Hepatocyte (in vitro differentiated cells): ENCODE results near the gene SNTG2. TPM values are rescaled to one million over a fixed set of nuclear protein-coding genes. Genes with fewer than 3 reads are reported as not detected.

Source experiments
- DNase-seq: peaks from one replicate; pipeline ENCODE4 v3.0.0-alpha.2; 2016; ENCODE audit warnings: low spot score
- H2AFZ ChIP-seq: fragments of 200-600 bp; sonication (generic); 2 replicates; pipeline ENCODE4 v1.6.0; 2016; ENCODE audit warnings: antibody characterized with exemption, mild to moderate bottlenecking
- H3K27ac ChIP-seq: fragments of 200-600 bp; sonication (generic); 2 replicates; pipeline ENCODE4 v1.5.1; 2016; ENCODE audit warnings: mild to moderate bottlenecking
- H3K27me3 ChIP-seq: fragments of 200-600 bp; sonication (generic); 2 replicates; pipeline ENCODE4 v1.6.1; 2016
- H3K36me3 ChIP-seq: fragments of 200-600 bp; sonication (generic); replicated peaks from 2 replicates; pipeline ENCODE4 v1.5.1; 2016; ENCODE audit warnings: low read depth; ENCODE audit not compliant: insufficient read depth
- H3K4me1 ChIP-seq: fragments of 200-600 bp; sonication (generic); 2 replicates; pipeline ENCODE4 v1.5.1; 2016; ENCODE audit warnings: mild to moderate bottlenecking, moderate library complexity; ENCODE audit not compliant: insufficient read depth
- H3K4me2 ChIP-seq: fragments of 200-600 bp; sonication (generic); 2 replicates; pipeline ENCODE4 v1.6.0; 2016
- H3K4me3 ChIP-seq: fragments of 200-600 bp; sonication (generic); 2 replicates; pipeline ENCODE4 v1.5.1; 2016; ENCODE audit warnings: mild to moderate bottlenecking
- H3K79me2 ChIP-seq: fragments of 200-600 bp; sonication (generic); 2 replicates; pipeline ENCODE4 v1.6.0; 2017; ENCODE audit warnings: mild to moderate bottlenecking
- H3K9me2 ChIP-seq: fragments of 200-600 bp; sonication (generic); replicated peaks from 2 replicates; pipeline ENCODE4 v1.6.0; 2017; ENCODE audit warnings: mild to moderate bottlenecking; ENCODE audit not compliant: insufficient read depth
- H3K9me3 ChIP-seq: fragments of 200-600 bp; sonication (generic); 2 replicates; pipeline ENCODE4 v1.5.1; 2016; ENCODE audit warnings: low read depth, mild to moderate bottlenecking
- H4K20me1 ChIP-seq: fragments of 200-600 bp; sonication (generic); 2 replicates; pipeline ENCODE4 v1.6.0; 2016; ENCODE audit warnings: mild to moderate bottlenecking; ENCODE audit not compliant: insufficient read depth, poor library complexity, severe bottlenecking
- EZH2 ChIP-seq: fragments of 200-600 bp; sonication (generic); IDR thresholded peaks from 2 replicates; pipeline ENCODE4 v1.6.1; 2016; ENCODE audit warnings: antibody characterized with exemption, mild to moderate bottlenecking, borderline replicate concordance
- EZH2phosphoT487 ChIP-seq: fragments of 200-600 bp; sonication (generic); IDR thresholded peaks from one replicate; pipeline ENCODE4 v1.6.1; 2018; ENCODE audit warnings: antibody characterized with exemption, mild to moderate bottlenecking, low read depth, moderate library complexity; ENCODE audit not compliant: unreplicated experiment, severe bottlenecking
- WGBS: methylation state at CpG from one replicate; pipeline ENCODE4 v1.1.6; 2016; ENCODE audit warnings: low lambda C conversion rate; ENCODE audit errors: missing lambda C conversion rate; 5-methylcytosine and 5-hydroxymethylcytosine counted together
- polyA plus RNA-seq: library from polyadenylated mRNA; unstranded; fragments of >200 nt; fragmentation: Nextera tagmentation; extraction: Ambion mirVana; gene quantifications from 2 replicates; pipeline ENCODE4 v1.2.1, GENCODE V29; 2016
- total RNA-seq: library from RNA; depleted of rRNA; stranded (reverse); fragments of >200 nt; gene quantifications from 2 replicates; pipeline ENCODE4 v1.2.3, GENCODE V29; 2014
- TF ChIP-seq, protein P1 (sequence below): fragments of 200-600 bp; sonication (generic); IDR thresholded peaks from 2 replicates; pipeline ENCODE4 v1.5.1; 2016; ENCODE audit warnings: antibody characterized with exemption, mild to moderate bottlenecking; ENCODE audit not compliant: poor library complexity

Gene SNTG2
- total and polyA plus RNA-seq, 2 experiments from 2014 or later = not detected

DNA sequence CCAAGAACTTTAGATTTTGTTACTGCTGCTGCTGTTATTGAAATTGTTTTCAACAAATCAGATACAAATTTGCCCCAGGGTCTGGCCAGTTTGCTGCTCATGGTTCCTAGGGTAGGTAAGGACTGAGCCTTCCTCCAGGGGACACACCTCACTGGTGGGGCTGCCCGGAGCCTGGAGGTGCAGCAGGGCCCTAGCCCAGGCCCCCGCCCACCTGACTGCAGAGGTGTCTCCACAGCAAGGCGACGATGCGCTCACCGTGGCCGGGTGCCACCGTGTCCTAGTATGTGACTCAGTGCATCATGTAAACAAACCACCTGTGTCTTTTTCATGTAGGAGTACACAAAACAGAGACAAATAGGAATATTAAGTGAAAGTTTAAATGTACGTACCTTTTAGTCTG, 309.1 kb downstream of the SNTG2 start:
- H3K27ac ChIP-seq = no peak overlapping the region
- H3K4me3 ChIP-seq = no peak overlapping the region
- WGBS = 85% methylated on average over 9 of the region's 9 CpGs
- DNase-seq = no peak
- H3K4me2 ChIP-seq = no peak overlapping the region
- H3K36me3 ChIP-seq = no peaks in the 10 kb centered on the region
- no peaks in the 10 kb centered on the region for H3K9me2 ChIP-seq
- no peak for TF ChIP-seq EZH2phosphoT487
- TF ChIP-seq EZH2 = no peak
- TF ChIP-seq, protein P1, sequence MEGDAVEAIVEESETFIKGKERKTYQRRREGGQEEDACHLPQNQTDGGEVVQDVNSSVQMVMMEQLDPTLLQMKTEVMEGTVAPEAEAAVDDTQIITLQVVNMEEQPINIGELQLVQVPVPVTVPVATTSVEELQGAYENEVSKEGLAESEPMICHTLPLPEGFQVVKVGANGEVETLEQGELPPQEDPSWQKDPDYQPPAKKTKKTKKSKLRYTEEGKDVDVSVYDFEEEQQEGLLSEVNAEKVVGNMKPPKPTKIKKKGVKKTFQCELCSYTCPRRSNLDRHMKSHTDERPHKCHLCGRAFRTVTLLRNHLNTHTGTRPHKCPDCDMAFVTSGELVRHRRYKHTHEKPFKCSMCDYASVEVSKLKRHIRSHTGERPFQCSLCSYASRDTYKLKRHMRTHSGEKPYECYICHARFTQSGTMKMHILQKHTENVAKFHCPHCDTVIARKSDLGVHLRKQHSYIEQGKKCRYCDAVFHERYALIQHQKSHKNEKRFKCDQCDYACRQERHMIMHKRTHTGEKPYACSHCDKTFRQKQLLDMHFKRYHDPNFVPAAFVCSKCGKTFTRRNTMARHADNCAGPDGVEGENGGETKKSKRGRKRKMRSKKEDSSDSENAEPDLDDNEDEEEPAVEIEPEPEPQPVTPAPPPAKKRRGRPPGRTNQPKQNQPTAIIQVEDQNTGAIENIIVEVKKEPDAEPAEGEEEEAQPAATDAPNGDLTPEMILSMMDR = no peak
- H3K27me3 ChIP-seq = no peaks in the 10 kb centered on the region
- no peaks in the 10 kb centered on the region for H3K9me3 ChIP-seq
- H3K4me1 ChIP-seq = no peaks in the 10 kb centered on the region
- H4K20me1 ChIP-seq = no peaks in the 10 kb centered on the region
- no peak overlapping the region for H2AFZ ChIP-seq
- H3K79me2 ChIP-seq = no peaks in the 10 kb centered on the region

DNA sequence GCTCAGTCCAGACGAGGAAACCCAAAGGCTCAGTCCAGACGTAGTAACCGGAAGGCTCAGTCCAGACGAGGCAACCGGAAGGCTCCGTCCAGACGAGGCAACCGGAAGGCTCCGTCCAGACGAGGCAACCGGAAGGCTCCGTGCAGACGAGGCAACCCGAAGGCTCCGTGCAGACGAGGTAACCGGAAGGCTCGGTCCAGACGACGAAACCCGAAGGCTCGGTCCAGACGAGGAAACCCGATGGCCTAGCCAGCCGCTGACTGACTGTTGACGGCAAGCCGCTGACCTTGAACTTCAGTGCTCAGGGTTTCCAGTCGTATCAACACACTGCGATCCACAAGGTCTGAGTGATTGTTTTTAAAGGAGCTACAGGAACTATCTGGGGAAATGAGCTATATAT, 312.0 kb downstream of the SNTG2 start:
- H2AFZ ChIP-seq = no peak overlapping the region
- no peaks in the 10 kb centered on the region for H3K36me3 ChIP-seq

DNA sequence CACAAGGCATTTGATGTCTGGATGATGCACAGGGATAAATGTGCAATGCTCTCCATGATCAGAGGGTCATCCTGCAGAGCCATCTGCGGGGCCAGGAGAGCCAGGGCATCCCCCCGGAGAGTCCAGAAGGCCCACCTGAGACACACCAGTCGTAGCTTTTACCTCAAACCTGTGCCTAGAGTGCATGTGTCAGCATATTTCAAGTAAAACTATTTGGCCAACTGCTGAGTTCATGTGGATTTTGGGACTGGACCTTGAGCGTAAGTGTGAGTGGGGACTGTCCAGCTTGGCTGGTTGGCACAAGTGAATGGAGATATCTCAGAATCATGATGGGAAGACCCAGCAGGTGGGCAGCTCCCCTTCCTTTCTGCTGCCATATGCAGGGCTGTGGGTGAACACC, 314.8 kb downstream of the SNTG2 start:
- no peaks in the 10 kb centered on the region for H4K20me1 ChIP-seq
- no peak overlapping the region for H3K4me3 ChIP-seq
- H3K27ac ChIP-seq = no peak overlapping the region
- TF ChIP-seq EZH2phosphoT487 (no peak), EZH2 (no peak)
- TF ChIP-seq, protein P1 = no peak
- no peaks in the 10 kb centered on the region for H3K9me2 ChIP-seq
- WGBS = 88% methylated on average over 4 of the region's 4 CpGs
- no peaks in the 10 kb centered on the region for H3K79me2 ChIP-seq
- no peaks in the 10 kb centered on the region for H3K27me3 ChIP-seq
- no peak overlapping the region for H3K4me2 ChIP-seq
- no peaks in the 10 kb centered on the region for H3K9me3 ChIP-seq
- no peaks in the 10 kb centered on the region for H3K36me3 ChIP-seq
- no peak for DNase-seq
- no peaks in the 10 kb centered on the region for H3K4me1 ChIP-seq
- no peak overlapping the region for H2AFZ ChIP-seq

More for the DNA sequence above, 312.0 kb downstream of the SNTG2 start:
- 92% methylated on average over 29 of the region's 29 CpGs for WGBS
- Histone ChIP-seq H3K27me3 (no peaks in the 10 kb centered on the region), H3K9me3 (no peaks in the 10 kb centered on the region), H3K4me3 (no peak overlapping the region), H3K4me1 (no peaks in the 10 kb centered on the region), H3K9me2 (no peaks in the 10 kb centered on the region), H4K20me1 (no peaks in the 10 kb centered on the region), H3K4me2 (no peak overlapping the region), H3K27ac (no peak overlapping the region), H3K79me2 (no peaks in the 10 kb centered on the region)
- TF ChIP-seq, protein P1 = no peak
- TF ChIP-seq EZH2phosphoT487 = no peak
- TF ChIP-seq EZH2 = no peak
- DNase-seq = no peak

DNA sequence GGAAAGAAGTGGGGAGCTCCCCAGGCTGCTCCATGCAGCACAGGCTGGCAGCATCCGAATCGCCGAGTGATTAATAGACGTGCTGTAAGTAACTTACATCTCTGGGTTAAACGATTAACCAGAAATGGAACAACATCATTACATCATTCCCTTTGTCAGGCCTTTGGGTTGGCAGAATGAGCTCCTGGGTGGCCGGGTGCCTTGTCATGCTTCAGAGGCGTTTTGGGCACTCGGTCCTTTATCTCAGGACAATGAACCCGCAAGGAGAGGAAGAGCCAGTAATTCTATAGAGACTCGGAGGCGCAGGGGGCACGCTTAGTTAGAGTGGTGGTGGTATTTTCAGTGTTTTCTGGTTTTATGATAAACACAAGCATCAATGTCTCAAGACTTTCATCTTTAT, 315.7 kb downstream of the SNTG2 start:
- Histone ChIP-seq H4K20me1 (no peaks in the 10 kb centered on the region), H3K27me3 (no peaks in the 10 kb centered on the region), H3K79me2 (no peaks in the 10 kb centered on the region), H3K4me1 (no peaks in the 10 kb centered on the region), H3K4me2 (no peak overlapping the region), H3K9me3 (no peaks in the 10 kb centered on the region), H3K9me2 (no peaks in the 10 kb centered on the region), H3K4me3 (no peak overlapping the region), H2AFZ (no peak overlapping the region), H3K27ac (no peak overlapping the region), H3K36me3 (no peaks in the 10 kb centered on the region)
- TF ChIP-seq EZH2phosphoT487 = no peak
- no peak for TF ChIP-seq EZH2
- TF ChIP-seq, protein P1 = no peak
- 92% methylated on average over 12 of the region's 12 CpGs for WGBS
- DNase-seq = no peak
